HG02571 (cell line): ENCODE data around the gene EEF1AKMT4.

Source experiments
- ATAC-seq: cut with Tn5 transposase; IDR thresholded peaks from one replicate; pipeline ENCODE4 v1.9.1; 2021; ENCODE audit warnings: mild to moderate bottlenecking, moderate library complexity; ENCODE audit not compliant: unreplicated experiment

EEF1AKMT4 gene

DNA sequence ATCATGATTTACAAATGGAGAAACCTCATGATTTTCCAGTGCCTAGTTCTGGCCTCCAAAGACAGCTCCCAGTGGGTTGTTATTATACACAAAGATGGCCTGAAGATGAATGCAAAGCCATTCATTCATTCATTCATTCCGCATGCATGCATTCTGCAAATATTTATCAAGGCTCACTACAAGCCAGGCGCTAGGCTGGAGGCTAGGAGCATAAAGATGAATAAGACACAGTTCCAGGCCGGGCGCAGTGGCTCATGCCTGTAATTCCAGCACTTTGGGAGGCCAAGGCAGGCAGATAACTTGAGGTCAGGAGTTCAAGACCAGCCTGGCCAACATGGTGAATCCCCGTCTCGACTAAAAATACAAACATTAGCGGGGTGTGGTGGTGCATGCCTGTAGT lies 47.1 kb downstream of the EEF1AKMT4 start:
- ATAC-seq: no peak

DNA sequence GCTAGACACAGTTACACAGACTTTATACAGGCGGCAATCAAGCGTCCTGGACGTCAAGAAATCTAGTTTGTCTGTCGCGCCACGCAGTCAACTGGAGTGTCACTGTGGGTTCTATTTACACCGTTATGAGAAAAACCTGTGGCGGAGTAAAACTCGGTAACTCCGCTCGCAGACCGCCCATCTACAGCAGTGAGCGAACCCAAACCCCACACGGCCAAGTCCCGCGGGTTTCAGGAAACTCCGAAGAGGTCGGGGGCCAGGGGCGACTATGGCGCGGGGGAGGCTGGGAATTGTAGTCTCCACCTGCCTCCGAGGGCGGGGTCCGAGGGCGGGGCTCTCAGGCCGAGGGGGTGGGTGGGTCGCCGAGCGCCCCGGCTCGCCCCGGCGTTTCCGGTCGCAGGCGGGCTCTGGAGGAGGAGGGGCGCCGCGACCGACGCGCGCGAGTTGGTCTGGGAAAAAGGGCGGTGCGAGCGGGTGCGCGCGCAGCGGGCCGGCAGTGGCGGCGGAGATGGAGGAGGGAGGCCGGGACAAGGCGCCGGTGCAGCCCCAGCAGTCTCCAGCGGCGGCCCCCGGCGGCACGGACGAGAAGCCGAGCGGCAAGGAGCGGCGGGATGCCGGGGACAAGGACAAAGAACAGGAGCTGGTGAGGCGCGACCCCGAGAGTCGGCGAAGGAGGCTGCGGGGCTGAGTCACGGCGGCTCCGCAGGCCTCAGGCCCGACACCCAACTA lies 49.5 kb downstream of the EEF1AKMT4 start, which contains the start of gene PSMD2:
Gene PSMD2, plus strand, starts transcription at position 483 of the 729 bp plus-strand sequence. Its CDS starts 26 bp downstream, at position 509.
- peak; percentile 88 for ATAC-seq

DNA sequence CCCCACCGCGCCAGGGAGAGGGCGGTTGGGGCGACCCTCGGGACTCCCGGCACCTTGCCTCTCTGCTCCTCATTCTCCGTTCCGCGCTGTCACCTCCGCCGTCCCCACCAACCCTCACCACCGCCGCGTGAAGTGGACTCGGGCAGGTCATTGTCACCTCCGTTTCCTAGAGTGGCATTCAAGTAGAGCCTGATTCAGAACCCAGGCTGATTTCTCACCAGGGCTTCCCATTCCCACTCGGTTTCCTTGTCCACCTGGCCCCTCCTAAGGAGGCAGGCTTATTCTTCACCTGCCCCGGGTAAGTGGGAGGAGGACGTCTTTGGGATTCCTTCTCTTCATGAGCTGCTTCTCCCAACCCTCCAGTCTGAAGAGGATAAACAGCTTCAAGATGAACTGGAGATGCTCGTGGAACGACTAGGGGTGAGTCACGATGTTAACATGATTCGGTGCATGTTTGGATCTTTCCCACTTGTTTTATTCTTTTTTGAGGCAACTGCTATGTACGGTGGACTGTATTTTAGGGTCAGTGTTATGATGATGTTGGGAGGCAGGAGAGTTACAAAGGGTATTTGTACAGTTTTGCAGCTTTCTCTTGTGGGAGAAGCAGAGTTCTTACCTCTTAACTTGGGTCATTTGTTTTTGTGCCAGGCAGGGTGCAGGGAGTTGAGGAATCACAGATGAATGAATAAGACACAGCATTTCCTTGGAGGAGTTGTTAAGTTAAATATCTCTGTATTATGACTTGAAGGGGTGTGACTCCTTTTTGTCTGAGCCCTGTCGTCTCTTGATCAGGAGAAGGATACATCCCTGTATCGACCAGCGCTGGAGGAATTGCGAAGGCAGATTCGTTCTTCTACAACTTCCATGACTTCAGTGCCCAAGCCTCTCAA lies 50.3 kb downstream of the EEF1AKMT4 start:
- no peak for ATAC-seq

DNA sequence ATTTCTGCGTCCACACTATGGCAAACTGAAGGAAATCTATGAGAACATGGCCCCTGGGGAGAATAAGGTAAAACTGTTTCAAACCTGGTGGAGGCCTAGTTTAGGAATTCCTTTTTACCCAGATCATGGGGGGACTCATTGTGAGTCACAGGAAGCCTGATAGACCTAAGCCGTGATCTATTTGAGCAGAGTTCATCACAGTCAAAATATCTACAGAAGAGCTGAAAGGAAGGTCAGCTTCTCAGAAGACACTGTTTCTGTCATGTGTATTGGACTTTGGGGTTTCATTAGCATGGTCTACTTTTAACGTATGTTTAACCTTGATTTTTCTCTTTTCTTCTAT lies 50.9 kb downstream of the EEF1AKMT4 start:
- no peak for ATAC-seq

DNA sequence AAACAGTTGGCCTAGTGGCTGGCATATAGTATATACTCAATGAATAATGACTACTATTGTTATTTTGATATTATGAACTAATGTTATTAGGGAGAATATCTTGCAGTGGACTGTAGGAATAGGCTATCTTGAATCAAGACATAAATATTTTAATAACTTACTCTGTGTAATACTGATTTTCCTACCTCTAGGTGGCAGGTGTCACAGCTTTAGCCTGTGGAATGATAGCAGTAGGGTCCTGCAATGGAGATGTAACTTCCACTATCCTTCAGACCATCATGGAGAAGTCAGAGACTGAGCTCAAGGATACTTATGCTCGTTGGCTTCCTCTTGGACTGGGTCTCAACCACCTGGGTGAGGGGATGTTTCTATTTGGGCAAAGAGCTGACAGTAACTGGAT lies 56.1 kb downstream of the EEF1AKMT4 start:
- no peak for ATAC-seq

DNA sequence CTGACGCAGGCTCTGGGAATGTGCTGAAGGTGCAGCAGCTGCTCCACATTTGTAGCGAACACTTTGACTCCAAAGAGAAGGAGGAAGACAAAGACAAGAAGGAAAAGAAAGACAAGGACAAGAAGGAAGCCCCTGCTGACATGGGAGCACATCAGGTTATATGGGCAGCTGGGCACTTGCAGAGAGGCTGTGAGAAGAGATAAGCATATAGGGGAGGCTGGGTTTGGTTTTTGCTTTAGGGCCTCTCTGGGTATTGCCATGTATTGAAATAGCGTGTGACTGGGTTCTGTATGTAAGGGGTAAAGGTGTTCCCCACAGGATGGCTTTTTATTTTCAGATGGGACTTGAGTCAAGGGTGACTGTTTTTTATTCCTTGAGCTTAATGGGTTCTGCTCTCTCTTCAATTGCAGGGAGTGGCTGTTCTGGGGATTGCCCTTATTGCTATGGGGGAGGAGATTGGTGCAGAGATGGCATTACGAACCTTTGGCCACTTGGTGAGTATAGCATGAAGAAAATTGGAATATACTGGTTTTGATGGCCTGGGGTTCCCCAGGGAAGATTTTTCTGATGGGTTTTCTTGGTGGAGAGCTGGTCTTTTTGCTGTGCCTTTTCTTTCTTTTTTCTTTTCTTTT lies 57.0 kb downstream of the EEF1AKMT4 start:
- no peak for ATAC-seq

DNA sequence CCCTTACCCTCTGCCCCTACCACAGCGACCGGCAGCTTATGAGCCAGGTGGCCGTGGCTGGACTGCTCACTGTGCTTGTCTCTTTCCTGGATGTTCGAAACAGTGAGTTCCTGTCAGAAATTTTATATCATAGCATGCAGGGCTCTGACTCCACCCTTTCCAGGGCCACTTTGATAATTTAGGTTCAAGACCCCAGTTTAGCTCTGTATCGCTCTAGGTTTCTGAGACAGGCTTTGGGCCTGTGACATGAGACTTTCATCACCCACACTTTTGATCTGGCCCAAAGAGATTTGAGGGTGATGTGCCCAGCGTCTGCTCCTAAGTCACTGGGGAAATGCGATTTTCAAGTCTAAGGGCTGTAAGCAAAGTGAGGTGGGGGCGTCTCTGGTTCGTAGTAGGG lies 58.4 kb downstream of the EEF1AKMT4 start:
- no peak for ATAC-seq
